SKM-1 (cell line): Measurements from ENCODE around the gene SHD.
A peak's percentile ranks its signal among the peaks of the same experiment; 100 is the strongest.
"Not testable (repeated sequence)": the region's sequence is repeated elsewhere in the genome, so short reads cannot be mapped to it uniquely, and the experiment has no call there.

Experiments
- DNase-seq: peaks from one replicate; lab custom pipeline; 2025; ENCODE audit not compliant: unreplicated experiment; lab: John Stamatoyannopoulos, UW

Gene SHD

DNA sequence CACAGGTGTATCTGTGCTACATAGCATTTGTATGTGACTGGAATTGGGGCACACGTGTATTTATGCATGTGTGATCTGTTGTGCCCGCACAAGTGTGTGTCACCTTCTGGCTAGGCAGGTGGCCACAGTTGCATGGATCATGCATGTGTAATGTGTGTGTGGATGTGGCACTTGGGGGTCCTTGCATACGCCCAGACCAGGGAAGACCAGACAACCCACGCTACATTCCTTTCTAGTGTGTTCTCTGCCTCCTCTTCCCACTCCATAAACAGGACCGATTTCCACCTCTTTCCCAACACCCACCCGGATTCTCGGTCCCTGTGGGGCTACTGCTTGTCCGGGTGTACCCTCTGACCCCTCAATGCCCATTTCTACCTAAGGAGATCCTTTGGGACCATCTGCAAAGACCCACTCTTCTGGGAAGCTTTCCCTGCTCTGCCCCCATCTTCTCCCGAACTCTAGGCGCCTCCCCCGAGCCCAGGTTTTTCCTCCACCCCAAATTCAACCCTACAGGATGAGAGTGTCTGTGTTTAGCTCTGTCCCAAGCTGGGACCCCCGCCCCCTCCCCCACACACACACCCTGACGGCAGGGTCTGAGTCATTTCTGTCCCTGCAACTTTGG, 47.3 kb downstream of the SHD start:
- DNase-seq, result no peak

- DNase-seq, result no peak
Measured at GRCh38 chr19:4326837-4327251, 47.8 kb downstream of the SHD start.

DNA sequence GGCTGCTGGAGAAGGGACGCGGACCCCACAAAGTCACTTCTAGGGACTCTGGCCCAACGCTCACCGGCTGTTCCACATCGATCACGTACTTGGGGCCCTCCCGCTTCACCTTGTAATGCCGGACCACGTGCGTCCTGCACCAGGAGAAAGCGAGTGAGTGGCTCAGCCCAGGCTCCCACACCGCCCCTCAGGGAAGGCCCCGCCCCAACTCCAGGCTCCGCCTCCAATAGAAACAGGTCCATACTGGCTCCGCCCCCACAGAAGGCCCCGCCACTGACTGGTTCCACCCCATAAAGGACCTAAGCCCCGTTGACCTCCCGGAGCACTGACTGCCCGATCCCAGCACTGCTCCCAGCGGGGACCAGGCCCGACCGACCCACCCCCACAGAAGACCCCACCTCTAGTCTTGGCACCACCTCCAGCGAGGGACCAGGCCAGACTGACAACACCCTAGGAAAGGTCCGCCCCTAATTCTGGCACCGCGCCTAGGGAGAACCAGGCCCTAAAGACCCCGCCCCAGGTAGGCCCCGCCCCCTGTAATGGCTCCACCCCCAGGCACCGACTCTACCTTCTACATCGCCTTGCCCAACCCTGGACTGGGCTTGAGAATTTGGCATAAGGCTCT, 48.3 kb downstream of the SHD start:
- peak; percentile 33 for DNase-seq

DNA sequence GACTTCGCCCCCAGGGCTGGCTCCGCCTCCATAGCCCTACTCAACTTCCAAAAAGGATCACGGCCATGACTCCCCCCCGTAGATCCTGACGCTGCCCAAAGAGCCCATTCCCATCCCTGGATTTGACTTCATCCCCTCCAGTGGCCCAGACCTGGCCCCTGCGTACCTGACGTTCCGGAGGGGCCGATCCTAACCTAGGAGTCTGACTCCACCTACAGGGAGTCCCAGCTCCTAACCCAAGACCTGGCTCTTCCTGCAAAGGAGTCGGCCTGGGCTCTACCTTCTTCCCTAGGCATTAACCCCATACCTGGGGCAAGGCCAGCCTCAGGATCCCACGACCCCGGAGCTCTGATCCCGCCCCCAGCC, 48.8 kb downstream of the SHD start:
- no peak for DNase-seq

DNA sequence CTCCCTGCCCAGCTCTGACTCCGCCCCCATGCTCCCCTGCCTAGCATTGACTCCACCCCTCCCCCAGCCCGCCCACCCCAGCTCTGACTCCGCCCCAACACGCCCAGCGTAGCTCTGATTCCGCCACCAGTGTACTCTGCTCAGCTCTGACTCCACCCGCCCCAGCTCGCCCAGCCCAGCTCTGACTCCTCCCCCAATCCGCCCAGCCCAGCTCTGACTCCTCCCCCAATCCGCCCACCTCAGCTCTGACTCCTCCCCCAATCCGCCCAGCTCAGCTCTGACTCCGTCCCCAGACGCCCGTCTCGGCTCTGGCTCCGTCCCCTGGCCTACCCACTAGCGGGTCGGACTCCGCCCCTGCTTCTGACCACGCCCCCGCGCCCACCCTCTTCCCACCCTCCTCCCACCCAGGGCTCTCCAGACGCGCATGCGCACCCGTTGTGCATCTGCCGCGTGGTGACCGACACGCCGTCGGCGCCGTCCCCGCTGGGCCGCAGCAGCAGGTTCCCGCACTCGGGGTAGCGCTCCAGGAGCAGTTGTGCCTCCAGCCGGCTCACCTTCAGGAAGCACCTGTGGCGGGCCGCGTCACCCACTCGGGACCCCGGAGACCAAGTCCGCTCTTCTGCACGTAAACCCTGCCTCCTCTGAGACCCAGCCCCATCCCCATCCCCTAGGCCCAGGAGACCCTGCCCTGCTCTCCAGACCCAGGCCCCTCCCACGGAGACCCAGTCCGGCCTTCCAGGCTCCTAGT, 49.4 kb downstream of the SHD start:
- DNase-seq, result peak; percentile 97

DNA sequence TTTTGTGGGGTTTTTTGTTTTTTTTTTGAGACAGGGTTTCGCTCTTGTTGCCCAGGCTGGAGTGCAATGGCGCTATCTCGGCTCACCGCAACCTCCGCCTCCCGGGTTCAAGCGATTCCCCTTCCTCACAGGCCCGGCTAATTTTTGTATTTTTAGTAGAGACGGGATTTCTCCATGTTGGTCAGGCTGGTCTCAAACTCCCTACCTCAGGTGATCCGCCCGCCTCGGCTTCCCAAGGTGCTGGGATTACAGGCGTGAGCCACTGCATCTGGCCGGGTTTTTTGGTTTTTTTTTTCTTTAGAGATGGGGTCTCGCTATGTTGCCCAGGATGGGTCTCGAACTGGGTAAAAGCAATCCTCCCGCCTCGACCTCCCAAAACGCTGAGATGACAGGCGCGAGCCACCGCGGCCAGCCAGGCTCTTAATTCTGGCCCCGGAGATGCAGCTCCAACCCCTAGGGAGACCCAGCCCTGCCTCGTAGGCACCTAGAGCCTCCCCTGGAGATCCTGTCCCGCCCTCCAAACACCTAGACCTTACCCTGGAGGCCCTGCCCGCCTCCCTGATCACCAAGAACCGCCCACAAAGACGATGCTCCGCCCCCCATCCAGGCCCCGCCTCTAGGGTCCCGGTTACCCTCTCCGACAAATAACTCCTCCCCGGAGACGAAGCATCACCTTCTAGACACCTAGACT, 50.1 kb downstream of the SHD start:
- not testable (repeated sequence) for DNase-seq

DNA sequence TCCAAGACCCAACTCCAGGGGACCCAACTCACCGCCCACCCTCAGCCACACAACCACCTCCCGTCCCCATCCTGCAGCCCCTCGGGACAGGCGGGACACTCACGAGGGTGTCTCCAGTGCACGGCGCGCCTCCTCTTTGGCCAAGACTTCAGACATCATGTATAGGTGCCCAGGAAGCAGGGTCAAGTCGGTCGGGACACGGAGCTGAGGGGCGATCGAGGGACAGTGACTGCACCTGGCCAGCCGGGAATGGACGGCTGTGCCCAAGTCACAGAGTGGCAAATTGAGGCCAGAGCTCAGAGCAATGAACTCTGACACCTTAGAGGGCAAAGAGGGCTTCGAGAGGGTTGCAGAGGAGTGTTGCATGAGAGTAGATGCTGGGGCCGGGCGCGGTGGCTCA, 50.8 kb downstream of the SHD start:
- no peak for DNase-seq

DNA sequence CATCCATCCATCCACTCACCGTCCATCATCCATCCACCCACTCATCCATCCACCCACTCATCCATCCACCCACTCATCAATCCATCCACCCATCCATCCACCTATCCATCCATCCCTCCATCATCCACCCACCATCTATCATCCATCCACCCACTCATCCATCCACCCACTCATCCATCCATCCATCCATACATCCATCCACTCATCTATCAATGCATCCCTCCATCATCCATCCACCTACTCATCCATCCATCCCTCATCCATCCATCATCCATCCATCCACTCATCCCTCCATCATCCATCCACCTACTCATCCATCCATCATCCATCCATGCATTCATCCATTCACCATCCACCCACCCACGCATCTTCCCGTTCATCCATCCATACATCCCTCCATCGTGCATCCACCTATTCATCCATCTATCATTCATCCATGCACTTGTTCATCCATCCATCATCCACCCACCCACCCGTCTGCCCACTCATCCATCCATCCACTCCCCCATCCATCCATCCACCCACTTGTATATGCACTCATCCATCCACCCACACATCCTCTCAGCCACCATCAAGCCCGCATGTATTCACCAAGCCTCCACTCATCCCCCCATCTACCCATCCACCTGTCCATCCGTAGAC, 56.0 kb downstream of the SHD start:
- DNase-seq, result no peak

- DNase-seq, result no peak
Measured at GRCh38 chr19:4337906-4338440, 58.9 kb downstream of the SHD start.

- no peak for DNase-seq
Measured at GRCh38 chr19:4338441-4339355, 59.6 kb downstream of the SHD start, which contains the start of gene STAP2. Gene STAP2, minus strand, starts transcription at chr19:4338827. Its CDS starts 74 bp downstream, at chr19:4338753.
